Stimulated activated CD4-positive, alpha-beta T cell treated with anti-CD3 and anti-CD28 coated beads, Interleukin-15, amount 100 ng/mL, for 48 hours (primary cell): ENCODE measurements around the gene LRIG3.
"Not testable (repeated sequence)": the region's sequence is repeated elsewhere in the genome, so short reads cannot be mapped to it uniquely, and the experiment has no call there.

Experiments used
- DNase-seq, 2 donors: peaks; one replicate each; pipeline ENCODE4 v3.0.0-alpha.2; 2020; ENCODE audit warnings: low read depth in 2 of 2

The LRIG3 gene

GRCh38 chr12:58930770-58931324 is 10.5 kb upstream of the LRIG3 start:
- DNase-seq = no peak

GRCh38 chr12:58927120-58927519 is 6.8 kb upstream of the LRIG3 start:
- no peak for DNase-seq

- DNase-seq = no peak
Observed at GRCh38 chr12:58926586-58926985, 6.3 kb upstream of the LRIG3 start.

- DNase-seq = no peak
Observed at GRCh38 chr12:58925751-58926150, 5.4 kb upstream of the LRIG3 start.

- DNase-seq = no peak
Observed at GRCh38 chr12:58925111-58925611, 4.9 kb upstream of the LRIG3 start.

GRCh38 chr12:58924652-58925051 is 4.3 kb upstream of the LRIG3 start:
- DNase-seq = no peak

GRCh38 chr12:58923781-58924180 is 3.5 kb upstream of the LRIG3 start:
- no peak for DNase-seq

- no peak for DNase-seq
Observed at GRCh38 chr12:58922849-58923248, 2.5 kb upstream of the LRIG3 start.

GRCh38 chr12:58920961-58921861 is 907 bp upstream of the LRIG3 start:
- no peak for DNase-seq

- no peak for DNase-seq
Observed at GRCh38 chr12:58919231-58920101, 838 bp downstream of the LRIG3 start.

GRCh38 chr12:58918469-58918844 is 1.8 kb downstream of the LRIG3 start:
- no peak for DNase-seq

- DNase-seq = no peak
Observed at GRCh38 chr12:58917699-58918468, 2.4 kb downstream of the LRIG3 start.

- DNase-seq = no peak
Observed at GRCh38 chr12:58916921-58917511, 3.3 kb downstream of the LRIG3 start.

GRCh38 chr12:58916161-58916621 is 4.1 kb downstream of the LRIG3 start:
- no peak for DNase-seq

- DNase-seq = no peak
Observed at GRCh38 chr12:58915634-58916033, 4.7 kb downstream of the LRIG3 start.

- DNase-seq = no peak
Observed at GRCh38 chr12:58915037-58915436, 5.3 kb downstream of the LRIG3 start.

GRCh38 chr12:58914457-58914856 is 5.8 kb downstream of the LRIG3 start:
- no peak for DNase-seq

- no peak for DNase-seq
Observed at GRCh38 chr12:58907391-58907790, 12.9 kb downstream of the LRIG3 start.

GRCh38 chr12:58906917-58907316 is 13.4 kb downstream of the LRIG3 start:
- DNase-seq = no peak

- no peak for DNase-seq
Observed at GRCh38 chr12:58905422-58905821, 14.9 kb downstream of the LRIG3 start.

GRCh38 chr12:58902726-58903125 is 17.6 kb downstream of the LRIG3 start:
- not testable (repeated sequence) for DNase-seq
